GM18502 (cell line): Measurements from ENCODE around the gene GPHN.
"Not testable (repeated sequence)": the region's sequence is repeated elsewhere in the genome, so short reads cannot be mapped to it uniquely, and the experiment has no call there.

Source experiments
- ATAC-seq: cut with Tn5 transposase; IDR thresholded peaks from one replicate; pipeline ENCODE4 v1.9.1; 2021; ENCODE audit warnings: mild to moderate bottlenecking; ENCODE audit not compliant: unreplicated experiment, poor library complexity

The GPHN gene

DNA sequence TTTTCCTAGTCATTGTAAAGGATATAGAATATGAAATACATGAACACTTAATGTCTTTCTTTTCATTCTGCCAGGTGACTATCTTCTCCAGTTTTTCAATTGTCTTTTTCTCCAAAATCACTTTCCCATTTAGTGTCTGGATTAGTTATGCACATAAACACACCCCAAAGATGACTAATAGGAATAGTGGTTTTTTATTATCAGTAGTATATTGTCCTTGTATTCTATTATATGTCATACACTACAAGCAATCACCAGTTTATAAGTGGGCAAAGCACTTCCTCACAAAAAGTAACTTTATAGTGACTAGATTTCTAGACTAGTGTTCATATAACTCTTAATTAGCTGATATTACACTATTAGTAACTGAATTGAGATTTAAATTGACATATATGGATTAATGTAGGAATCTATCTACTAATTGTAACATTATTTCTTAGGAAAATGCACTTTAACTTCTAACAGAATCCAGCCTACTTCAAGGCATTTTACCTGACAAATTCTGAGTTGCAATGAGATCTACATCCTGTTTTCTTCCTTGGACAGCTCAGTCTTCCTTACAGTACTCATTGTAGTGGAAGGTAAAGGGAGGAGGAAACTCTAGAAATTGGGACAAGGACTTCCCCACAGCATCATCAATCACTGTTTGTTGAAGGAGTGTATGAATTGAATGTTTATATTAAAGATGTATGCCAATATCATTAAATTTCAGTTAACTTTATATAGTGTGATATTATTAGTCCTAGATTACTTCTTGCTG is 495.2 kb downstream of the GPHN start:
- ATAC-seq, result no peak

- no peak for ATAC-seq
Measured at GRCh38 chr14:67004521-67004920, 496.6 kb downstream of the GPHN start.

GRCh38 chr14:67010602-67011001 is 502.7 kb downstream of the GPHN start:
- ATAC-seq, result no peak

DNA sequence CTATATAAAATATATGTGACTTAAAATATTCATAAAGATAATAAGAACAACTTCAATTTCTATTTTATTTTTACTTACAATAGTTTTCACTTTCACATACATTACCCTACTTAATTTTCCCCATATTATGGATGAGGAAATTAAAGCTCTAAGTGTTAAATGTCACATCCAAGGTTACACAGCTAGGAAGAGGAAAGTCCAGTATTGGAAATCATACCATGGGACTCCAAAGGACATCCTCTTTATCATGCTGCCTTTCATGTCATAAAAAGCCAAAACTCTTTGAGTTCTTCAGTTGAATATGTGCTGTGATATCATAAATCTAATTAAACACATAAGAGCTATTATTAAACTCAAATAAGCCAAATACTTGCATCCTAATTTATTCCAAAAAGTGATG is 508.9 kb downstream of the GPHN start:
- ATAC-seq, result no peak

- ATAC-seq, result no peak
Measured at GRCh38 chr14:67018720-67019119, 510.8 kb downstream of the GPHN start.

DNA sequence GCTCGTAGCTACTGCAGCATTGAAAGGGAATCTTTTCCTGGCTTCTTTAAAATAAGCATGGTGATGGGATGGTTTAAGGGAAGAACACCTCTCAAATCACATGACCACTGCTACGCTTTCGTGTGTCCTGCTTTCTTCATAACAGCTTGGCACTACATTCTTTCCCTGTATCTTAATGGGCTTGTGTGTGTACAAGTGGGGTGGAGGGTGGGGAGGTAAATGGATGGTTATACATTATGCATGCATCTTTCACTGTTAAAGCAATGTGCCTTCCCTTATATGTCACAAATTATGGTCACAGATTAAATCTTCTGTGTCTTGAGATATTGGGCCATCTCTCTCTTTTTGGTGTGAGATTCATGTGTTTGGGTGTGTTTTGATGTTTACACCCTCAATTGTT is 511.8 kb downstream of the GPHN start:
- no peak for ATAC-seq

GRCh38 chr14:67031920-67032774 is 524.2 kb downstream of the GPHN start:
- ATAC-seq, result no peak

DNA sequence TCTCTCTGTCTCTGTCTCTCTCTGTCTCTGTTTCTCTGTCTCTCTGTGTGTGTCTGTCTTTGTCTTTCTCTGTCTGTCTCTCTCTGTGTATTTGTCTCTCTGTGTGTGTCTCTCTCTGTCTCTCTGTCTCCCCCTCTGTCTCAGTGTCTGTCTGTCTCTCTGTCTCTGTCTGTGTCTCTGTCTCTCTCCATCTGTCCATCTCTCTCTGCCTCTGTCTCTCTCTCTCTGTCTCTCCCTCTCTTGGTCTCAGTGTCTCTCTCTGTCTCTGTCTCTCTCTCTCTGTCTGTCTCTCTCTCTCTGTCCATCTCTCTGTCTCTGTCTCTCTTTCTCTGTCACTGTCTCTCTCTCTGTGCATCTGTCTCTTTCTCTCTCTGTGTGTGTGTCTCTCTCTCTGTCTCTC is 537.5 kb downstream of the GPHN start:
- no peak for ATAC-seq

DNA sequence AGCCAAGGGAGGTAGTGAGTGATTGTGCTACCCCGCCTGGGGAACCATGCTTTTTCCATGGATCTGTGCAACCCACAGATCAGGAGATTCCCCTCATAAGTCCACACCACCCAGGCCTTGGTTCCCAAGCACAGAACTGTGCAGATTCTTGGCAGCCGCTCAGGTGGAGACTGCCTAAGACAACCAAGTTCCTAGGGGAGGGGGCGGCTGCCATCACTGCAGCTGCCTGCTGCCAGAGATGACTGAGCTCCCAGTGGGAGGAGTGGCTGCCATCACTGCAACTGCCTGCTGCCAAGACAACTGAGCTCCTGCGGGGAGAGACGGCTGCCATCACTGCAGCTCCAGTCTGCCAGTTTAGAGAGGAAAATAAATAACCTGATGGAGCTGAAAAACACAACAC is 542.9 kb downstream of the GPHN start:
- no peak for ATAC-seq

DNA sequence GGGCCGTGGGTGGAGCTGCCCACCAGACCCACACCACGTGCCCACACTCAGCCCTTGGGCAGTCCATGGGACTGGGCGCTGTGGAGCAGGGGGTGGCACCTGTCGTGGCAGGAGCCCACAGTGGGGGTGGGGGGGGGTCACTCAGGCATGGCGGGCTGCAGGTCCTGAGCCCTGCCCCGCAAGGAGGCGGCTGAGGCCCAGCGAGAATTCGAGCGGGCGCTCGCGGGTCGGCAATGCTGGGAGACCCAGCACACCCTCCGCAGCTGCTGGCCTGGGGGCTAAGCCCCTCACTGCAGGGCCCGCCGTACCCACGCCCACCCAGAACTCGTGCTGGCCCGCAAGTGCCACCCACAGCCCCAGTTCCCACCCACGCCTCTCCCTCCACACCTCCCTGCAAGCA is 548.7 kb downstream of the GPHN start:
- no peak for ATAC-seq

DNA sequence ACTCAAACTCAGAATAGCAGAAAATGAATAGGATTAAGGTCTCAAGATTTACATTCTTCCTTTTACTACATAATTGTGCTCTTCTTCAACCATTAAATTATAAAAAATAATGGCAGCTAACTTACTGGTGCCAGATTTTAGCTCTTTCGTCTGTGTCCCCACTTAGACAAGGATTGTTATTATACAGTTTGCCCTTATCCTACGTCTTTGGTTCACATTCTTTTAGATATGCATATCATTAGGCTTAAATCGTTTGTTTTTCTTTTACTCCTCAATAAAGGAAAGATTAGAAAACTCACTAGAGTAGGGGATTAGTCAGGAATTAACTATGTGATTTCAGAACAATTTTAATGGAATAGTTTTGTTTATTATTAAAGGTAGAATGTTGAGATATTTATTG is 551.6 kb downstream of the GPHN start:
- no peak for ATAC-seq

DNA sequence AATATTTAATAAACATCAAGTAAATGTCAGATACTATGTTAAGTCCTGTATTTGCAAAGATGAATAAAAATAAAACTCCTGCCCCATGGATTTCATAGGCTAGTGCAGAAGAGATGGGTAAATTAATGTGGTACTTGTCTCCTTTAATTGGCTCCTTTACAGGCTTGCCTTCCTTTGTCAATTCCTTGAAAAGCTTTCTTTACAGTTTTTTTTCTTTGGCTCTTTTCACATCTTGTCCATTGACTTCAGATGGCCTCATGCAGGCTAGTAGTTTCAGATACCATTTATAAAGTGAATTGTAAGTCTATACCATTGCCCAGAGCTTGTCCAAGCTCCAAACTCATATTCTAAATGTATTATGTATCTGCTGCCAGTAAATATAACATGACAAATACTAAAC is 552.6 kb downstream of the GPHN start:
- ATAC-seq, result no peak

DNA sequence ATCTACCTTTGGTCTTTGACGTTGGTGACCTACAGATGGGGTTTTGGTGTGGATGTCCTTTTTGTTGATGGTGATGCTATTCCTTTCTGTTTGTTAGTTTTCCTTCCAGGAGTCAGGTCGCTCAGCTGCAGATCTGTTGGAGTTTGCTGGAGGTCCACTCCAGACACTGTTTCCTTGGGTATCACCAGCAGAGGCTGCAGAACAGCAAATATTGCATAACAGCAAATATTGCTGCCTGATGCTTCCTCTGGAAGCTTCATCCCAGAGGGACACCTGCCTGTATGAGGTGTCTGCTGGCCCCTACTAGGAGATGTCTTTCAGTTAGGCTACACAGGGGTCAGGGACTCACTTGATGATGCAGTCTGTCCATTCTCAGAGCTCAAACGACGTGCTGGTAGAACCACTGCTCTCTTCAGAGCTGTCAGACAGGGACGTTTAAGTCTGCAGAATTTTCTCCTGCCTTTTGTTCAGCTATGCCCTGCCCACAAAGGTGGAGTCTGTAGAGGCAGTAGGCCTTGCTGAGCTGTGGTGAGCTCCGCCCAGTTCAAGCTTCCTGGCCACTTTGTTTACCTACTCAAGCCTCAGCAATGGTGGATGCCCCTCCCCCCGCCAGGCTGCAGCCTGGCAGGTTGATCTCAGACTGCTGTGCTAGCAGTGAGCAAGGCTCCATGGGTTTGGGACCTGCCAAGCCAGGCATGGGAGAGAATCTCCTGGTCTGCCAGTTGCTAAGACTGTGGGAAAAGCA is 559.3 kb downstream of the GPHN start:
- not testable (repeated sequence) for ATAC-seq

GRCh38 chr14:67068251-67068650 is 560.3 kb downstream of the GPHN start:
- ATAC-seq, result no peak

GRCh38 chr14:67071506-67071905 is 563.6 kb downstream of the GPHN start:
- no peak for ATAC-seq

GRCh38 chr14:67077921-67078320 is 570.0 kb downstream of the GPHN start:
- no peak for ATAC-seq

DNA sequence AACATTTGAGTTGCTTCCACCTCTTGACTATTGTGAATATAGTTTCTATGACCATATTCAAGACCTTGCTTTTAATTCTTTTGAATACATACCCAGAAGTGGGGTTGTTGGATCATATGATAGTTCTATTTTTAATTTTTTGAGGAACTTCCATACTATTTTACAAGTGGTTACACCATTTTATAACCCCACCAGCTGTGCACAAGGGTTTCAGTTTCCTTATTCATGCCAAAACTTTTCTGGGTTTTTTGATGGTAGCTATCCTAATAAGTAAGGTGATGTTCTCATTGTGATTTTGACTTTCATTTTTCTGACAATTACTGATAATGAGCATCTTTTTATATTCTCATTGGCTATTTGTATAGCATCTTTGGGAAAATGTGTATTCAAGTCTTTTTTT is 571.9 kb downstream of the GPHN start:
- ATAC-seq, result no peak

- no peak for ATAC-seq
Measured at GRCh38 chr14:67108230-67108629, 600.3 kb downstream of the GPHN start.

- no peak for ATAC-seq
Measured at GRCh38 chr14:67111022-67111421, 603.1 kb downstream of the GPHN start.

DNA sequence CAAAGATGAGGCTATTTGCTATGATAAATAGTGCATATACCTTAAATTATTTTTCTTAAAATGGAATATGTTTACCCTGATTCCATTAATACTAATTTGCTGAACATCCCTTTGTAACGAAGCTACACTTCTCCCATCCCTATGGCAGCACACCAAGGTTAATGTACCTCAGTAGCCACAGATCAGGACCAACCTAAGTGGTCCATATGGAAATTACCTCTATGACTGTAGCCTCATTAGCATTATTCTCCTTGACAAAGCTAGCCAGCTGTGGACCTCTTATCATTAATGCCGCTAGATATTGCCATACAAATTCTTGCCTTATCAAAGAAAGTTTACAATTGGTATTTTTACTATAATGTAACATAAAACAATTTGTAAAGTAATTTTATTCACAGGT is 604.4 kb downstream of the GPHN start:
- no peak for ATAC-seq

- ATAC-seq, result no peak
Measured at GRCh38 chr14:67127174-67127573, 619.2 kb downstream of the GPHN start.
